IMR-90 (cell line): Measurements from ENCODE around the gene IMPG1. TPM values are rescaled to one million over a fixed set of nuclear protein-coding genes. Genes with fewer than 3 reads are reported as not detected.

Source experiments
- ATAC-seq: fragments of 200-7000 bp; cut with Tn5 transposase; 2 replicates; pipeline ENCODE4 v1.9.1; 2020; ENCODE audit warnings: low read depth, mild to moderate bottlenecking, moderate library complexity
- BruUV-seq: library from RNA; stranded (reverse); fragments of 400-500 nt; replicated peaks from 2 replicates; lab custom pipeline; 2021; lab: Mats Ljungman, UMichigan
- CTCF ChIA-PET: fragments of 300-600 bp; formaldehyde crosslinking; extraction: SDS; loops from one replicate; lab custom pipeline; 2021; ENCODE audit warnings: antibody characterized with exemption; lab: Yijun Ruan, JAX
- POLR2A ChIA-PET: fragments of 300-600 bp; sonication (Branson Sonifier 250); formaldehyde crosslinking; loops from one replicate; lab custom pipeline; 2022; ENCODE audit warnings: antibody characterized with exemption; ENCODE audit not compliant: unreplicated experiment; lab: Charles Lee
- DNase-seq: peaks from one replicate; pipeline ENCODE4 v3.0.0; 2013
- H2AFZ ChIP-seq: replicated peaks from 2 replicates; pipeline ENCODE3; 2013; ENCODE audit warnings: low read length, mild to moderate bottlenecking; ENCODE audit not compliant: poor library complexity
- H2AK5ac ChIP-seq: 2 replicates; pipeline ENCODE4 v1.6.1; 2013; ENCODE audit warnings: low read depth, low read length, inconsistent platforms
- H2AK9ac ChIP-seq: replicated peaks from 2 replicates; pipeline ENCODE3; 2013; ENCODE audit warnings: mild to moderate bottlenecking, low read depth, low read length, moderate library complexity; ENCODE audit not compliant: poor library complexity
- H2BK120ac ChIP-seq: 2 replicates; pipeline ENCODE4 v1.6.1; 2013; ENCODE audit warnings: low read depth, low read length, inconsistent platforms
- H2BK15ac ChIP-seq: 3 replicates; pipeline ENCODE4 v1.6.1; 2013; ENCODE audit warnings: low read depth, low read length, inconsistent platforms
- H2BK20ac ChIP-seq: 2 replicates; pipeline ENCODE4 v1.6.1; 2013; ENCODE audit warnings: low read depth, mild to moderate bottlenecking, inconsistent platforms, low read length, moderate library complexity
- H2BK5ac ChIP-seq: 2 replicates; pipeline ENCODE4 v1.6.1; 2013; ENCODE audit warnings: mild to moderate bottlenecking, low read depth, low read length, inconsistent platforms; ENCODE audit not compliant: poor library complexity, severe bottlenecking
- H3K14ac ChIP-seq: replicated peaks from 2 replicates; pipeline ENCODE4 v1.6.1; 2013; ENCODE audit warnings: low read depth, low read length, inconsistent platforms
- H3K18ac ChIP-seq: 2 replicates; pipeline ENCODE4 v1.6.1; 2013; ENCODE audit warnings: low read depth, low read length, control low read depth
- H3K23ac ChIP-seq: 2 replicates; pipeline ENCODE4 v1.6.1; 2013; ENCODE audit warnings: low read depth, low read length, inconsistent platforms
- H3K27ac ChIP-seq: 2 replicates; pipeline ENCODE4 v1.5.1; 2013; ENCODE audit warnings: mild to moderate bottlenecking, control low read depth, low read length; ENCODE audit not compliant: insufficient read depth
- H3K27me3 ChIP-seq: 2 replicates; pipeline ENCODE4 v1.6.1; 2013; ENCODE audit warnings: low read length; ENCODE audit not compliant: control insufficient read depth, insufficient read depth
- H3K36me3 ChIP-seq: 2 replicates; pipeline ENCODE4 v1.6.1; 2013; ENCODE audit warnings: low read length, mixed read lengths; ENCODE audit not compliant: control insufficient read depth, insufficient read depth
- H3K4ac ChIP-seq: 2 replicates; pipeline ENCODE4 v1.6.1; 2013; ENCODE audit warnings: low read depth, low read length, inconsistent platforms
- H3K4me1 ChIP-seq: 2 replicates; pipeline ENCODE4 v1.6.1; 2013; ENCODE audit warnings: low read length, mixed read lengths; ENCODE audit not compliant: control insufficient read depth, insufficient read depth
- H3K4me2 ChIP-seq: 2 replicates; pipeline ENCODE4 v1.6.1; 2013; ENCODE audit warnings: low read depth, mild to moderate bottlenecking, control low read depth, low read length, moderate library complexity
- H3K4me3 ChIP-seq: 2 replicates; pipeline ENCODE4 v1.5.1; 2013; ENCODE audit warnings: low read depth, mild to moderate bottlenecking, control low read depth, low read length, moderate library complexity; ENCODE audit not compliant: insufficient read depth
- H3K56ac ChIP-seq: 2 replicates; pipeline ENCODE4 v1.6.1; 2013; ENCODE audit warnings: low read length, inconsistent platforms; ENCODE audit not compliant: insufficient read depth; ENCODE audit errors: extremely low read depth
- H3K79me1 ChIP-seq, 2 experiments: 2 replicates each; pipeline ENCODE4 v1.6.1; 2013; ENCODE audit warnings: low read length in 2 of 2, inconsistent platforms in 1 of 2, low read depth in 1 of 2
- H3K9ac ChIP-seq: 2 replicates; pipeline ENCODE4 v1.6.1; 2013; ENCODE audit warnings: low read depth, low read length, control low read depth
- H3K9me1 ChIP-seq: 2 replicates; pipeline ENCODE4 v1.6.1; 2013; ENCODE audit warnings: low read length, inconsistent platforms; ENCODE audit not compliant: insufficient read depth
- H3K9me3 ChIP-seq: 2 replicates; pipeline ENCODE4 v1.6.1; 2013; ENCODE audit warnings: low read length; ENCODE audit not compliant: control insufficient read depth, insufficient read depth
- H4K20me1 ChIP-seq: 2 replicates; pipeline ENCODE4 v1.6.1; 2013; ENCODE audit warnings: low read length, inconsistent platforms; ENCODE audit not compliant: insufficient read depth
- H4K5ac ChIP-seq: 2 replicates; pipeline ENCODE4 v1.6.1; 2013; ENCODE audit warnings: mild to moderate bottlenecking, low read depth, low read length, control low read depth
- H4K8ac ChIP-seq, 2 experiments: 2 replicates each; pipeline ENCODE4 v1.6.1; 2013; ENCODE audit warnings: low read depth in 2 of 2, low read length in 2 of 2, control low read depth in 1 of 2, inconsistent platforms in 1 of 2
- H4K91ac ChIP-seq: 2 replicates; pipeline ENCODE4 v1.6.1; 2013; ENCODE audit warnings: low read depth, low read length, inconsistent platforms; ENCODE audit not compliant: insufficient read depth
- CEBPB ChIP-seq: IDR thresholded peaks from 2 replicates; pipeline ENCODE4 v1.6.1; 2012; ENCODE audit warnings: low read depth, low read length, improper control_type of control experiment
- CHD1 ChIP-seq: IDR thresholded peaks from 2 replicates; pipeline ENCODE4 v1.6.1; 2012; ENCODE audit warnings: low read depth, low read length, improper control_type of control experiment
- MAFK ChIP-seq: IDR thresholded peaks from 2 replicates; pipeline ENCODE4 v1.6.1; 2012; ENCODE audit warnings: low read depth, low read length, improper control_type of control experiment
- NFE2L2 ChIP-seq: fragments of 150-350 bp; IDR thresholded peaks from 2 replicates; pipeline ENCODE4 v1.6.1; 2016; ENCODE audit warnings: low read depth, mild to moderate bottlenecking, low read length
- POLR2A ChIP-seq: IDR thresholded peaks from 2 replicates; pipeline ENCODE4 v1.6.1; 2012; ENCODE audit warnings: mild to moderate bottlenecking, low read depth, low read length
- SMC3 ChIP-seq: fragments of 150-350 bp; IDR thresholded peaks from 2 replicates; pipeline ENCODE4 v1.6.1; 2016; ENCODE audit warnings: low read depth, mild to moderate bottlenecking, antibody characterized with exemption, low read length, moderate library complexity
- WGBS, 2 experiments: methylation state at CpG; one replicate each; pipeline versions ENCODE4 v1.1.5 to v1.1.7; 2013; ENCODE audit warnings: missing lambda C conversion rate in 2 of 2; ENCODE audit not compliant: insufficient read length in 1 of 2; ENCODE audit errors: extremely low coverage in 2 of 2; 5-methylcytosine and 5-hydroxymethylcytosine counted together
- dilution Hi-C: fragments of 300-500 bp; cut with HindIII; formaldehyde crosslinking; loops from one replicate; pipeline ENCODE4 v1.14.3; 2018; ENCODE audit warnings: low sequenced_read_pairs; ENCODE audit not compliant: unreplicated experiment
- in situ Hi-C: fragments of 300-500 bp; cut with MboI; formaldehyde crosslinking; loops from 3 replicates; pipeline ENCODE4 v1.14.3; 2019; ENCODE audit warnings: low sequenced_read_pairs, inconsistent platforms, mixed read lengths
- intact Hi-C: fragments of 100-400 bp; cut with micrococcal nuclease; formaldehyde crosslinking; loops from 2 replicates; pipeline ENCODE4 v1.10.0; 2022
- polyA plus RNA-seq, 3 experiments: library from polyadenylated mRNA; depleted of rRNA; stranded (reverse); fragments of >200 nt; gene quantifications; 2 replicates each; pipeline ENCODE4 v1.2.3, GENCODE V29; 2012; ENCODE audit warnings: low replicate concordance in 1 of 3
- total RNA-seq: library from RNA; depleted of rRNA; stranded (reverse); fragments of >200 nt; gene quantifications from 2 replicates; pipeline ENCODE4 v1.2.3, GENCODE V29; 2012
- TF ChIP-seq, protein P1 (sequence below): fragments of 150-350 bp; IDR thresholded peaks from 2 replicates; pipeline ENCODE4 v1.6.1; 2016; ENCODE audit warnings: low read depth, mild to moderate bottlenecking, low read length, moderate library complexity, borderline replicate concordance

Gene IMPG1
- total and polyA plus RNA-seq, 2 of the 4 experiments (the other 2 are of a cell fraction), result not detected

DNA sequence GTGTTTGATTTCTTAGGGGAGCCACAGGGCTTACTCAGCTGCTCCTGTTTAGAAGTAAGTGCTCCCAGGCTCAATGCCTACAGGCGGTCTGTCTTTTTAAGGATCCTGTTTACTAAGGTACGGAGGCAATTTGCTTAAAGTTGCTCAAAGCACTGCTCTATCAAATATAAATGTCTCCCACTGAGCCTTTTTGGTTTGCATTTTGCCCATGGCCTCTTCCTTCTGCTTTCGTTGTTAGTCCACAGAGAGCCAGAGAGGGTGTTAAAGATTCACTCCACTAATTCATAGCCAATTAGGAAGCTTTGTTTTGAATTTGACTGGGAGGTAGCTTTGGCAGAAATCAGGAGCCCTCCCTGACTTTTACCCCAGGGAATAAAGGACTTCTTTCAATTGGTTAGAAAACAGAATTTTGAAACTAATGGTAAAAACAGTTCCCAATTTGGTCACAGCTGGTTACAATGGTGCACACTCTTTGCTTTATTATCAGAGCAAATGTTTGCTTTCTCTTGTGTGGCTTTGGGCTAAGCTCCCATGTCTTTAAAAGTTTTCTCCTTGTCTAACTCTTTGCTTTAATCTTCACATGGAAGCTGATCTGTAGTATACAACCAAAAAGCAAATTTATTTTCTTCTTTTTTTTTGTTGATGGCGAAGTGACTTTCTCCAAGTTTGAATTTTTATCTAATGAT lies 126.2 kb downstream of the IMPG1 start:
- in situ Hi-C loops (no loop called here), intact Hi-C loops (no loop called here), dilution Hi-C loops (no loop called here)
- TF ChIP-seq SMC3 (no peak), CEBPB (no peak), MAFK (no peak), POLR2A (no peak), NFE2L2 (no peak), CHD1 (no peak)
- TF ChIP-seq, protein P1, sequence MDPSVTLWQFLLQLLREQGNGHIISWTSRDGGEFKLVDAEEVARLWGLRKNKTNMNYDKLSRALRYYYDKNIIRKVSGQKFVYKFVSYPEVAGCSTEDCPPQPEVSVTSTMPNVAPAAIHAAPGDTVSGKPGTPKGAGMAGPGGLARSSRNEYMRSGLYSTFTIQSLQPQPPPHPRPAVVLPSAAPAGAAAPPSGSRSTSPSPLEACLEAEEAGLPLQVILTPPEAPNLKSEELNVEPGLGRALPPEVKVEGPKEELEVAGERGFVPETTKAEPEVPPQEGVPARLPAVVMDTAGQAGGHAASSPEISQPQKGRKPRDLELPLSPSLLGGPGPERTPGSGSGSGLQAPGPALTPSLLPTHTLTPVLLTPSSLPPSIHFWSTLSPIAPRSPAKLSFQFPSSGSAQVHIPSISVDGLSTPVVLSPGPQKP, result no peak
- no peak overlapping the region for H2BK20ac ChIP-seq
- H3K4me2 ChIP-seq, result no peak overlapping the region
- H3K23ac ChIP-seq, result no peak overlapping the region
- no TSS peak for BruUV-seq
- H2AK5ac ChIP-seq, result no peak overlapping the region
- no peaks in the 10 kb centered on the region for H3K36me3 ChIP-seq
- no peak overlapping the region for H3K18ac ChIP-seq
- no peak overlapping the region for H3K27ac ChIP-seq
- H4K91ac ChIP-seq, result no peak overlapping the region
- H3K27me3 ChIP-seq, result peaks cover 10% of the 10 kb centered on the region
- WGBS, 2 experiments, result no CpG with 5 or more reads among the region's 4 CpGs
- no peak overlapping the region for H3K4ac ChIP-seq
- H2AFZ ChIP-seq, result no peak overlapping the region
- H2BK15ac ChIP-seq, result no peak overlapping the region
- H3K9me3 ChIP-seq, result no peaks in the 10 kb centered on the region
- no peak overlapping the region for H2AK9ac ChIP-seq
- ChIA-PET CTCF (interaction anchor here (0.8 to 1.2 kb wide), 2 partner anchors 11 to 1736 kb away, joined by 3 to 4 read pairs; no protein-coding TSS in a partner anchor), POLR2A (no interaction called here)
- H4K20me1 ChIP-seq, result no peaks in the 10 kb centered on the region
- no peak overlapping the region for H3K14ac ChIP-seq
- H3K79me1 ChIP-seq, result no peaks in the 10 kb centered on the region
- H3K4me3 ChIP-seq, result no peak overlapping the region
- H3K4me1 ChIP-seq, result no peaks in the 10 kb centered on the region
- no peak overlapping the region for H3K56ac ChIP-seq
- no peak overlapping the region for H2BK120ac ChIP-seq
- H2BK5ac ChIP-seq, result no peak overlapping the region
- H4K8ac ChIP-seq, result no peak overlapping the region
- DNase-seq (no peak), ATAC-seq (no peak)
- H3K9ac ChIP-seq, result no peak overlapping the region
- H4K5ac ChIP-seq, result no peak overlapping the region
- no peaks in the 10 kb centered on the region for H3K9me1 ChIP-seq
